AG04449 (cell line): Measurements from ENCODE around the gene VPS13A.
A peak's percentile ranks its signal among the peaks of the same experiment; 100 is the strongest.

Experiments
- CTCF ChIA-PET: fragments of 350-600 bp; formaldehyde crosslinking; extraction: SDS; loops from one replicate; lab custom pipeline; 2021; ENCODE audit warnings: antibody characterized with exemption; lab: Yijun Ruan, JAX
- POLR2A ChIA-PET: fragments of 400-600, 350-600 bp; formaldehyde crosslinking; extraction: SDS; loops from one replicate; lab custom pipeline; 2020; ENCODE audit warnings: antibody characterized with exemption, inconsistent platforms; lab: Yijun Ruan, JAX
- DNase-seq: peaks from one replicate; pipeline ENCODE4 v3.0.0-alpha.2; 2010; ENCODE audit warnings: low read depth, low spot score
- H3K4me3 ChIP-seq: 2 replicates; pipeline ENCODE4 v1.5.1; 2011; ENCODE audit warnings: low read depth, mild to moderate bottlenecking, control low read depth, low read length
- CTCF ChIP-seq: IDR thresholded peaks from one replicate; pipeline ENCODE4 v1.5.1; 2011; ENCODE audit warnings: mild to moderate bottlenecking, moderate library complexity, low read length, control low read depth, inconsistent platforms; ENCODE audit not compliant: insufficient read depth; ENCODE audit errors: missing control alignments

VPS13A gene

DNA sequence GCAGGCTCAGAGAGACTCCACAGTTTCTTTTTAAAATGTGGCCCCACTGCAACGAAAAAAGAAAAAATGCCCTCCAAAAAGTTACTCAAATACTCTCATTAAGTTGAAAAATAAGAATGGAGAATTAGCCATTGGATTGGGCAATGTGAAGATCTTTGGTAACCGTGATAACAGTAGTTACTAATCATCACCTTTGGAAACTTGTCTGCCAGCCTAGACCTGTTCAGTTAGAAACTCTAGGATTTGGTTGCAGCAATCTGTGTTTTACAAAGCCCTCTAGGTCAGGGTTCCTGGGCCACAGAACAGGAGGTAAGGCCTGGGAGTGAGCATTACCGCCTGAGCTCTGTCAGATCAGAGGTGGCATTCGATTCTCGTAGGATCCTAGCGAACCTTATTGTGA is 34.2 kb downstream of the VPS13A start:
- CTCF ChIA-PET, result interaction anchor here (1.9 kb wide), 1 partner anchor 44 kb away, joined by 11 read pairs; no protein-coding TSS in a partner anchor

GRCh38 chr9:77212801-77213200 is 35.5 kb downstream of the VPS13A start:
- TF ChIP-seq CTCF, result no peak
- ChIA-PET CTCF (interaction anchor here (1.9 to 2.1 kb wide), 2 partner anchors 45 to 46 kb away, joined by 6 to 11 read pairs; no protein-coding TSS in a partner anchor), POLR2A (no interaction called here)
- no peak for DNase-seq
- H3K4me3 ChIP-seq, result no peak overlapping the region

More for the DNA sequence above, 34.2 kb downstream of the VPS13A start:
- no peak overlapping the region for H3K4me3 ChIP-seq
- DNase-seq, result no peak
- no peak for TF ChIP-seq CTCF
- POLR2A ChIA-PET, result no interaction called here

GRCh38 chr9:77215874-77216273 is 38.5 kb downstream of the VPS13A start:
- POLR2A ChIA-PET, result no interaction called here
- no peak overlapping the region for H3K4me3 ChIP-seq
- TF ChIP-seq CTCF, result peak; percentile 33
- CTCF ChIA-PET, result interaction anchor here (0.7 to 2.8 kb wide), 9 partner anchors 11 to 218 kb away, joined by 3 to 32 read pairs (median 3); partner anchors contain the start of gene VPS13A
- no peak for DNase-seq

DNA sequence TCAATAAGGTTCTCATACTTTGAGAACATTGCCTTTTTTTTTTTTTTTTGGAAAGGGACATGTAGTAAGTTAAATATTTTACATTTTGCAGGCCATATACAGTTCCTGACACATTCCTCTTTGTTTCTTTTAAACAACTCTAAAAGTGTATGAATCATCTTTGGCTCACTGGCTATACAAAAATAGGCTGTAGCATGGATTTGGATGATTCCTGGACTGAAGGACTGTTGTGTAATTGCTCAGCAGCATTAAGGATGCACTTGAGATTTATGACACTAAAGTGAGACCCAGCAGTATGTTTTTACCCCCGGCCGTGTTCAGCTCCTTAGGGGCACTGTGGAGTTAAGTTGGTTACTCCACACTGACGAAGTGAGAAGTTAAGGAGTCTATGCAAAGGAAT is 41.3 kb downstream of the VPS13A start:
- DNase-seq, result peak; percentile 36
- CTCF ChIA-PET, result no interaction called here
- no peak overlapping the region for H3K4me3 ChIP-seq
- POLR2A ChIA-PET, result no interaction called here
- TF ChIP-seq CTCF, result no peak

- no peak overlapping the region for H3K4me3 ChIP-seq
- POLR2A ChIA-PET, result no interaction called here
- CTCF ChIA-PET, result interaction anchor here (1.5 kb wide), 1 partner anchor 7 kb away, joined by 5 read pairs; no protein-coding TSS in a partner anchor
- no peak for TF ChIP-seq CTCF
- DNase-seq, result no peak
These were observed 44.1 kb downstream of the VPS13A start for GRCh38 chr9:77221431-77221830.

DNA sequence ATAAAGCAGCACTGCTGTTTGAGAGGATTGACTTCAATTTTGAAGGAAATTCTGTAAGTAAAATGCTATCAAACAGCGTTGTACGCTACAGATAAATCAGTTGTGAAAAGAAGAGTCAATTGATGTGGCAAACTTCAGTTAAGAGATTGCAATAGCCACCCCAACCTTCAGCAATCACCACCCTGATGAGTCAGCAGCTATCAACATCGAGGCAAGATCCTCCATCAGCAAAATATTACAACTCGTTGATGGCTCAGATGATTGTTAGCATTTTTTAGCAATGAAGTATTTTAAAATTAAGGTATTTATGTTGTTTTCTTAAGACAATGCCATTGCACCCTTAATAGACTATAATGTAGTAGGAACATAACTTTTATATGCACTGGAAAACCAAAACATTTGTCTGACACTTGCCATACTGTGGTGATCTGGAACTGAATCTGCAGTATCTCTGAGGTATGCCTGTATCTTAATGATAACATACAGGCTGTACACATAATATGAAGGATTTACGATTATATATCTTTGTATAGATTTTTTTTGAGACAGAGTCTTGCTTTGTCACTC is 47.5 kb downstream of the VPS13A start:
- CTCF ChIA-PET, result interaction anchor here (1.5 kb wide), 1 partner anchor 11 kb away, joined by 6 read pairs; no protein-coding TSS in a partner anchor
- POLR2A ChIA-PET, result no interaction called here
- no peak overlapping the region for H3K4me3 ChIP-seq
- no peak for TF ChIP-seq CTCF
- DNase-seq, result peak; percentile 31
